Neural progenitor cell (in vitro differentiated cells): ENCODE measurements around the gene TMEM53.

Experiments used
- CTCF ChIP-seq: fragments of 200-600 bp; sonication (generic); IDR thresholded peaks from 2 replicates; pipeline ENCODE4 v1.5.1; 2017; ENCODE audit warnings: antibody characterized with exemption, mild to moderate bottlenecking
- EZH2 ChIP-seq: fragments of 200-600 bp; sonication (generic); IDR thresholded peaks from 2 replicates; pipeline ENCODE4 v1.6.1; 2017; ENCODE audit warnings: antibody characterized with exemption, mild to moderate bottlenecking, moderate library complexity

GRCh38 chr1:44654621-44655187 lies 19.6 kb downstream of the TMEM53 start:
- TF ChIP-seq EZH2 (no peak), CTCF (no peak)
